Right kidney (tissue), 9 donors: Measurements from ENCODE around the gene ATF2.

Source experiments
- DNase-seq: peaks from one replicate; pipeline ENCODE4 v3.0.0-alpha.2; 2016
- long read RNA-seq, 8 donors: transcript quantifications; one replicate each; lab custom pipeline, GENCODE V29; 2026

ATF2 gene, protein sequence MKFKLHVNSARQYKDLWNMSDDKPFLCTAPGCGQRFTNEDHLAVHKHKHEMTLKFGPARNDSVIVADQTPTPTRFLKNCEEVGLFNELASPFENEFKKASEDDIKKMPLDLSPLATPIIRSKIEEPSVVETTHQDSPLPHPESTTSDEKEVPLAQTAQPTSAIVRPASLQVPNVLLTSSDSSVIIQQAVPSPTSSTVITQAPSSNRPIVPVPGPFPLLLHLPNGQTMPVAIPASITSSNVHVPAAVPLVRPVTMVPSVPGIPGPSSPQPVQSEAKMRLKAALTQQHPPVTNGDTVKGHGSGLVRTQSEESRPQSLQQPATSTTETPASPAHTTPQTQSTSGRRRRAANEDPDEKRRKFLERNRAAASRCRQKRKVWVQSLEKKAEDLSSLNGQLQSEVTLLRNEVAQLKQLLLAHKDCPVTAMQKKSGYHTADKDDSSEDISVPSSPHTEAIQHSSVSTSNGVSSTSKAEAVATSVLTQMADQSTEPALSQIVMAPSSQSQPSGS
- long read RNA-seq, donor 1, full-length matches to known transcripts = 5 of 5 reads
- long read RNA-seq, donor 1, partial matches to known transcripts = 0 of 5 reads
- long read RNA-seq, donor 1, other reads (novel, unspliced or antisense) = 0 of 5 reads
- long read RNA-seq, donor 2, full-length matches to known transcripts = 3 of 3 reads
- long read RNA-seq, donor 2, partial matches to known transcripts = 0 of 3 reads
- long read RNA-seq, donor 2, other reads (novel, unspliced or antisense) = 0 of 3 reads
- long read RNA-seq, donor 3, full-length matches to known transcripts = 5 of 5 reads
- long read RNA-seq, donor 3, partial matches to known transcripts = 0 of 5 reads
- long read RNA-seq, donor 3, other reads (novel, unspliced or antisense) = 0 of 5 reads
- long read RNA-seq, donor 4, full-length matches to known transcripts = 5 of 5 reads
- long read RNA-seq, donor 4, partial matches to known transcripts = 0 of 5 reads
- long read RNA-seq, donor 4, other reads (novel, unspliced or antisense) = 0 of 5 reads
- long read RNA-seq, donor 5, full-length matches to known transcripts = 5 of 5 reads
- long read RNA-seq, donor 5, partial matches to known transcripts = 0 of 5 reads
- long read RNA-seq, donor 5, other reads (novel, unspliced or antisense) = 0 of 5 reads
- long read RNA-seq, donor 6, full-length matches to known transcripts = 3 of 3 reads
- long read RNA-seq, donor 6, partial matches to known transcripts = 0 of 3 reads
- long read RNA-seq, donor 6, other reads (novel, unspliced or antisense) = 0 of 3 reads
- long read RNA-seq, donor 7, full-length matches to known transcripts = 4 of 4 reads
- long read RNA-seq, donor 7, partial matches to known transcripts = 0 of 4 reads
- long read RNA-seq, donor 7, other reads (novel, unspliced or antisense) = 0 of 4 reads
- long read RNA-seq, donor 8, full-length matches to known transcripts = 10 of 10 reads
- long read RNA-seq, donor 8, partial matches to known transcripts = 0 of 10 reads
- long read RNA-seq, donor 8, other reads (novel, unspliced or antisense) = 0 of 10 reads

DNA sequence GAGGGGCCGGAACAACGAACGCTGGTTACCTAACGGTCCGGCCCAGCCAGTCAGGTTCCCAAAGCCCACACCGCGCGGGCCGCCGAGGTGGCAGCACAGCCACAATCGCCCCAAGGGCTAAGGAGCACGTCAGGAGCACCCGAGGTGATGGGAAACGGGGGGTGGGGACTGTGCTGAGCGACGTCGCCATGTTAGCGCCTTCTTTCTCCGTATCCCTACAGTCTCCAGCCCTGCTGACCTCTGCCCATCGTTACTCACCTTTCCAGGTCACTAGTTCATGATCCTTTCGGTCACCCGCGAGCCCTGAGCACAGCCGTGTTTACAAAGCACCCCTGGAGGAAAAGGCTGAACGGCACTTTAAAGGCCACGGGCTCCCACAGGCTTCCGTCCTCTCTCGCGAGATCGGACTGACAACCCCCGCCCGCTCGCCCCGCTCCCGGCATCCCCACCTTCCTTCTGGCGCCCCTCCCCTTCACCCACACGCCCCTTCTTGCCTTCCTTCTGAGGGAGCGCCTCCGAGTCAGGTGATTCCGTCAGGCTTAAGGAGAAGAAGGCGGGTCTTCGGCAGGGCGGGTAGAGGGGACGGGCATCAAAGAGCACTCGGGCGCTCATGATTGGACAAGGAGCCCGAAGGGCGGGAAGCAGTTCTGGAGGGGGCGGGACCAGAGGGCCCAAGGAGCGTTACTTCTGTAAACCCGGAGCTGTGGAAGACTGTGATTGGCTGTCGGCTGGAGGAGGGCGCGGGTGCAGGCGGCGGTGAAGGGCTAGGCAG lies at the start of gene ATF2:
TSS of gene ATF2 (minus strand) at position 412 of the 772 bp plus-strand sequence. CDS start 31,760 bp downstream, outside the sequence.
- DNase-seq = peak; percentile 94

DNA sequence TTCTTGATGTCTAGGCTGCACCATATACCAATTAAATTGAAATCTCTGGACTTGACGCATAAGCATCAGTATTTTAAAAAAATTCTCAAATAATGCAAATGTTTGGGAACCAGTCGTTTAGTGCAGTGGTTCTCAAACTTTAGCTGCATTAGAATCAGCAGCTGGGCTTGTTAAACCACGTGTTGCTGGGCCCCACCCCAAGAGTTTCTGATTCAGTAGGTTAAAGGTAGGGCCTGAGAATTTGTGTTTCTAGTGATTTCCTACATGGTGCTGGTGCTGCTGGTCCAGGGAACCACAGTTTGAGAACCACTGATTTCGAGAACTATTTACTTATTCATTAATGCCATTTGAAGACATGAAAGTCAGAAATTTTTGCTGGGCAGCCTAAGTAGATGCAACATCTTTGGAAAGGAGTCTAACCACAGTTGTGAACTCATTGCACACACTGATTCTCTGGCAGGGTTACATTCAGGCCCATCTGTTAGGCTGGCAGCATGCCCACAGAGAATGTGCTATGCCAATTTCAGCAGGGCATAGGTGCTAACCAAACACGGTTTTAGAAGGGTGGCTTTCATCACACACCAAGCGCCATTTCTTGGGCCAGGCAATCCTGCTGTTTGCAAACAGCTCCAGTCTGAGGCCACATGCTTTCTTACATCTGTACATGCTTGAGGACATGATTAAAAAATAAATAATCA lies 39.9 kb upstream of the ATF2 start:
- DNase-seq = no peak

DNA sequence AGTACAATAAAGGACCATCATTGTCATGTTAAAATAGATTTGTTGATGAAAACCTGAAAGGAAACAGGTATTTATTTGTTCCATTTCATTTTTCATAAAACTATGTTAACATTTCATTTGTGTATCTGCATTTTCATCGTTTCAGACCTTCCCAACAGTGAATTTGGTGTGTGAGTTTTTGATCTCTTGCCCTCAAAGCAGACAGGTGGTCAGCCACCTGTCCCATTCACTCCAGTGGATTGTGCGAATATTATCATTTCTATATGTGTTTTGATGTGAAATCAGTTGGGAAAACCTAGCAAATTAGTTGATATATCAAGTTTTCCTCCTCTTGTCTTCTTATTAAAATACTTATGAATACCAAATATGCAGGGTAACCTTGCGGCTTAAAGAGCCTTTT lies 38.9 kb upstream of the ATF2 start:
- no peak for DNase-seq

DNA sequence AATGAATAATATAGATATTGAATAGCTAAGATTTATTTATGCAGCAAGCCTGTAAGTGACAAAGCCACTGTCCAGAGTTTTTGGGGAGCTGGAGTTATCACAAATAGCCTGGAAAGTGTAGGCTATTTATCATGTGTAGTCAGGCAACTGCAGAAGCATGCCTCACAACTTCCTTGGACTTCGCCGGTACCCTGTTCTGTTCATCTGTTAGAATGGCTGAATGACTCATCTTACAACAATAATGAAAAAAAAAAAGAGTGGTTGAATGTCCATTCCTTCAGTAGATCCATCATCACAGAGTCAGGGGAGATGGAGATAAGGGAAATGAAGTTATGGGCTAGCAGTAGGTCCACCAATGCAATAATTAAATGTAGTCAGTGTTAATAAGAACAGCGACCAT lies 37.5 kb upstream of the ATF2 start:
- DNase-seq = no peak

DNA sequence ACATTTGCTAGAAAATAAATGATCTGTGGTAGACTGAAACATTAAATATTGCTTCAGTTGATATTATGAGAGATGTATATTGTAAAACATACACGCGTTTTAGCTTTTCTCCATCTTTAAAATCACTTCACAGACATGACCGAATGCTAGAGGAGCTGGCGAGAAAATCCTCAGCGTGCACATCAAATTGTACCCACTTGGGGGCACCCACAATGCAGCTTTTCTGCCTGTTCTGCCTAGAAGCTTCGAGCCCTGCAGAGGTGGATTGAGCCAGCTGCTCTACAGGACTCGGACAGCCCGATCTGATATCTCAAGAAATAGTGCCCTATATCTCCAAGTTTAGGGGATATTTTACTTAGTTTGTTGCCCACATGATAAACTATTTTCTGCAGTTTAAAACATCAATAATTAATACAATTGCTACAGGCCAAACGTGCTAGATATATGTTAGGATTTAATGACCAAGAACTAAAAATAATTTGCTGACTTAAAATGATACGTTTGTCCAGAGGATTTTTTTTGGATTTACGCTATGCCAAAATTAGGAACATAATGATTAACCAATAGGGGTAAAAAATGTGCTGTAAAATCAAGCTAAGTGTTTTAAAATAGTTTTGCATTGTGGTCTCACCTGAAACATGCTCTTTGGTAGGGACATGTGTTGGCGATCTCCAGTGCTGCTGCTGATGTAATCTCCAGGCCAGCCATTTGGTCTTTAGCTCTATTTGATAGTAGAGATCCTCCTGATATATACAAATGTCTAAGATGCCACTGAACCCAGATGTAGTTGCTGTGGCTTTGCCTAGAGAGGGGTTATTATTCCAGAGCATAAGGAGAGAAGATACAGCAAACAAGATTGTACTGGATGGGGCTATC lies 35.9 kb upstream of the ATF2 start:
- peak; percentile 24 for DNase-seq

DNA sequence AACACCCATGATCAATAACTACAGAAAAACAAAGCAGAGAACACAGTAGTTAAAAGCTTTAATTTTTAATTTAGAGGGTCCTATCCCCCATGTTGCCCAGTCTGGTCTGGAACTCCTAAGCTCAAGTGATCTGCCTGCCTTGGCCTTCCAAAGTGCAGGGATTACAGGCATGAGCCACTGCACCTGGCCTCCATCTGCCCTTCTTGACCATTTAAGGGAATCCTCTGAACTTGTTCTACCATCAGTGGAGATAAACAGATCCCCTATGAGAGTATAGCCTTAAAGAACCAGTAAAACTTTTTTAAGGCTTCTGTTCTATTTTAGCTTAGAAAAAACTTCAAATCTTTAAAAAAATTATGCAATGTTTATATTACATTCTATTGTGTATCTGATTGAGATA lies 27.0 kb upstream of the ATF2 start:
- no peak for DNase-seq

DNA sequence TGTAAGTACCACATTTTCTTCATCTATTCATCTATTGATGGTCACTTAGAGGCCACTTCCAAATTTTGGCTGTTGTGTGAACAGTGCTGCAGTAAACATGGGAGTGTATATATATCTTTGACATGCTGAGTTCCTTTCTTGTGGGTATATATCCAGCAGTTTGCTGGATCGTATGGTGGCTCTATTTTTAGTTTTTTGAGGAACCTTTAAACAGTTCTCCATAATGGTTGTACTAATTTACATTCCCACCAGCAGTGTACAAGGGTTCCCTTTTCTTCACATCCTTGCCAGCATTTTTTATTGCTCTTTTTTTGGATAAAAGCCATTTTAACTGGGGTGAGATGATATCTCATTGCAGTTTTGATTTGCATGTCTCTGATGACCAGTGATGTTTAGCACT lies 20.8 kb upstream of the ATF2 start:
- no peak for DNase-seq

DNA sequence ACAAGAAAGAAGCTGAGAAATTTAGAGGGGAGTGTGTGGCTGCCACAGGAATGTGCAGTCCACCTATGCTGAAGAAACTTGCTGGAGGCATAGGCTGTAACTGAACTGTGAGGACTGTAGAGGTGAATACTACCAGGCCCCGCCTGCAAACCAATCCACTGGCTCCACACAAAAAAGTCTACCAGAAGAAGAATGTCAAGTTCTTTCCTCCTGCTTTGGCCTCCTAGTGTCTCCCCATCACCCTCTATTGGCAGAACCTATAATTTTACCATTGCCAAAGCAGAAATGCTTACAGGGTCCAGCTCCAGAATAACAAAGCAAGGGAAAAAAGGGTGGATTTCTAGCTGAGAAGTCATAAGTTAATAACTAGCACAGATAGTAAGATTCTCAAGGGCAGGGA lies 19.4 kb upstream of the ATF2 start:
- DNase-seq = no peak

DNA sequence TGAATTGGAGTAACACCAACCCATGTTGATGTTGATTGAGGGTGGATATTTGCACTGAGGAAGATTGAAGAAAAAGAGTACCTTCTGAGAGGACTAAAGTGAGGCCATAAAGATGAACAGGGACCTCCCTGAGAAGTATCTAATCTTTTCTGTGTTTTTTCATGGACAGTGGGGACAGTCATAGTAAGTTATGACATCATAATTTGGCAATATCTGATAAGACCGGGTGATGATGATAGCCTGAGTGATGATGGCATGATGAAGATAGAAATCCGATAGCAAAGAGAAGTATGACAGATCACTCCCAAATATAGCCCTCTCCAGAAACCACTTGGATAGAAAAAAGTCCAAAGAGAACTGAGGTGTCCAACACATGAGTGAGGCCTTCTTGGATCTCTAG lies 15.7 kb upstream of the ATF2 start:
- DNase-seq = no peak

DNA sequence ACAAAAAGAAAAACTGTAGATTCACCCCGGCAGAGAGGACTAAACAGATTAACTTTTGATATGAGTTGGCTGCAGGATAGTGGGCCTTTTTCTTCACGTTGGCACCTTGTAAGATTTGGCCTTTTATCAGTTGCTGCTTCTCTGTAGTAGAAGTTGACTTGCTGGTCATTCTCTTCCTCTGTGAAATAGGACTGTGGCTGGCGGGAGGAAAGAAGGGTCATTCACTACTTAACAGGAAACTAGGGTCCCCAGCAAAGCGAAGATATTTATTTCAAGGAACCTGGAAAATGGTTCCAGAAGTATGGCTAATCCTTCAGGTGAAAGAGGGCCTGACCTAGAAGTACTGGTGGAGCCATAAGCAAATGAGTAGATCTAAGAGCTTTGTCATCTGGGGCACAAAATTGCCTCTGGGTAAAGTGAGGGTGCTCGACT lies 13.9 kb upstream of the ATF2 start:
- DNase-seq = no peak

DNA sequence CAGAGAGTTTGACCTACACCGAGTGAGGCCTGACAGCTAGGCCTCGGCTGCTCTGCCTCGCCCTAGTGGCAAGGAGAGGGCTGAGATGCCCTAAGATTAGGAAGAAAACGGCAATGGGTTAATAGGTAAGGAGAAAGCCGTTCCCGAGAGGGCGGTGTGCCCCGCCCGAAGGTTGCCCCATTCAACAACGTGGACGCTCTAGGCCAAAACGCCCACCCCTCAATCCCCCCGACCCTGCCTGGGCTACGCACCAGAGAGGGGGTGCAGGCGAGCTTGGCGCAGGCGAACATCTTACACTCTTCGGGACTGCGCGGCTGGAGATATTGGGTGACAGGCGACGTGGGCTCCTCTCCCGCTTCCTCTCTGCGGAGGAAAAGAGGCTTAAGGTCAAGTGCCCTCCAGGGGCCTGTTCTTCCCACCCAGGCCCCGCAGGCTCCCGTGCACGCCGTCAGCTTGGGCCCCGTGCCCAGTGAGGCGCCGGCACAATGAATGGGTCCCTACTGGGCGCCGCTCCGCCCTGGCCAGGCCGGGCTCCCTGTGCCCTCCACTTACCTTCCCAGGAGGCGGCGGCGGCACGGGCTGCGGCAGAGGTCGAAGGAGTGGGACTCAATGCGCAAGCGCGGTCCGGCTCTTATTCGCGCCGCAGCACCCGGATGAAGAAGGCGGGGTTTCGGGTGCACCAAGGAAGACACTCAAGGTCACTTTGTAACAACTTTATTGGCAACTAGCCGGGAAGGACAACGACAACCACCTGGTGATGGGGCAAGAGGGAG lies 13.3 kb upstream of the ATF2 start, which contains the start of gene ATP5MC3:
TSS of gene ATP5MC3 (minus strand) at position 607 of the 773 bp plus-strand sequence. CDS start at position 290, 317 bp downstream.
- peak; percentile 93 for DNase-seq

DNA sequence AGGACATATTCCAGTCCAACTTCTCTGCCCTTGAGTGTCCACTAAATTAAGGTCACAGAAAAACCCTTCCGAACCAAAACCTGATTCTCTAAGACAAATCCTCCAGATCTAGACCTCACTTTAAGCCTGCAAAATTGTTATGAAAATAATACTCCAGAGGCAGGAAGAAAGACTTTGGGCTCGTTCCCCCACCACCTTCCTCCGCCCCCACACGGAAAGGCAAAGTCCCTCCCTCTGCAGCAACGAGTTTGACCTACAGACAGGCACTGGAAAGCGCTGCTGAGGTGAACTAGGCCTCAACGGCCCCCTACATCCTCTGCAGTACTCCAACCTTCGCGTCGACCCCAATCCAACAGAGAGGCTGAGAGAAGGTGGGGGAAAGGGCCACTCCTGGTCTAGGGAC lies 12.7 kb upstream of the ATF2 start:
- no peak for DNase-seq

DNA sequence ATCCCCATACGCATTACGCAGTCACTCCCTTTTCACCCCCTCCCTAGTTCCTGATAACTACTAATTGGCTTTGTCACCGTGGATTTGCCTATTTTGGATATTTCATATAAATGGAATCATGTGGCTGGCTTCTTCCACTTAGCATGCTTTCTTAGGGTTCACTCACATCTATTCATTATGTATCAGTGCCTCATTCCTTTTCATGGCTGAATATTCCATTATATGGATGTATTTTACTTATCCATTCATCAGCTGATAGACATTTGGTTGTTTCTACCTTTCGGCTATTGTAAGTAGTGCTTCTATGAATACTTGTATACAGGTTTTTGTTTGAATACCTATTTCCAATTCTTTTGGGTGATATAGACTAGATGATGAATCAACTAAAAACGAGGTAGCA lies 8.6 kb upstream of the ATF2 start:
- DNase-seq = no peak

DNA sequence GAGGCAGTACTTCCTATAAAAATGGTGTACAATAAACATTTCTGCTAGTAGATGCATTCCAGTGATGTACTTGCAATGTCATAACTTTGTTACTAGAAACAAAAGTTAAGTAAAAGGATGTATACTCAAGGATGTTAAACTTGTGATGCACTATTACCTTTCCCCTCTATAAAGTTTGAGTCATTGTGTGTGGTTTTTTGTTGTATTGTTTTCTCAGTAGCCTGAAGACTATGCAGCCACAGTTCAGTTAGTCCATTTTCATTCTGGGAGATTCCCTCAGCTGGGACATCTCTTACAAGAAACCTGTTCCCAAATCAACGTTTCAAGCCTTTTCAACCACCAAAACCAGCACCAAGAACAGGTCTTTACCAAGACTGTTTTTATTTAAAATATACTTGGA lies 7.9 kb upstream of the ATF2 start:
- no peak for DNase-seq

DNA sequence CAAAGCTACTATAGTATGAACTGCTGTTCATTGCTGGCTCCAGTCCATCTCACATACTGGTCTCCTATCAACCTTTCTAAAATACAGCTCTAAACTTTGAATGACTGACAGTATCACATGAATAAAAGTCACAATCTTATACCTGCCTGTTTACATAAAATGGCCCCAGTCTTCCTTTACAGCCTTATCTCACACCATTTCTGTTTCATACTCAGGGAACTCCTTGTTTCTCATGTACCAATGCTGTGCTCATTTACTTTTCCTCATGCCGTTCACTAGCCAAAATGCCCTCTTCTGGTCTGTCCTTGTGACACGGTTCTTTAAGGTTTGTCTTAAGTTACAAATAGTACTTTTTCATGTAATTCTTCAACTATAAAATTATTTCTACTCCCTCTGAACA lies 7.3 kb upstream of the ATF2 start:
- no peak for DNase-seq

DNA sequence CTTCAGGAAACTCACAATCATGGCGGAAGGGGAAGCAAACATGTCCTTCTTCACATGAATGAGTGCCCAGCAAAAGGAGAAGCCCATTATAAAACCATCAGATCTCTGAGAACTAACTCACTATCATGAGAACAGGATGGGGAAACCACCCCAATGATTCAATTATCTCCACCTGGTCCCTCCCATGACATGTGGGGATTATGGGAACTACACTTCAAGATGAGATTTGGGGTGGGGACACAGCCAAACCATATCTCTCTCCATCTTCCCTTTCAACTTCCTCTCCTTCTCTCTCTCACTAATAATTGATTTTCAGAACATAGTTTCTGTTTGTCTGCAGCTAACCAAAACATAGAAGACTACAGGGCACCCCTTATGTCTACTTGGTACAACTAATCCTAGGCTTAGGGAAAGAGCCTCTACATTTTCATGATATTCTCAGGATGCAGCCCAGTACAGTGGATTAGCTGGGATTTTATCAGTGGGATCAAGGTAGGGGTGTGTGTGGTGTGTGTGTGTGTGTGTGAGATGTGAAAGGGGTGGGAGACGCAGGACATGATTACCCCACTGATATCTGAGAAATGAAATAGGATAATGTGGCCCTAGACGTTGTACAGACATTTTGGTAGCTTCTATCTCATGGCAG lies 2.8 kb upstream of the ATF2 start:
- DNase-seq = no peak

DNA sequence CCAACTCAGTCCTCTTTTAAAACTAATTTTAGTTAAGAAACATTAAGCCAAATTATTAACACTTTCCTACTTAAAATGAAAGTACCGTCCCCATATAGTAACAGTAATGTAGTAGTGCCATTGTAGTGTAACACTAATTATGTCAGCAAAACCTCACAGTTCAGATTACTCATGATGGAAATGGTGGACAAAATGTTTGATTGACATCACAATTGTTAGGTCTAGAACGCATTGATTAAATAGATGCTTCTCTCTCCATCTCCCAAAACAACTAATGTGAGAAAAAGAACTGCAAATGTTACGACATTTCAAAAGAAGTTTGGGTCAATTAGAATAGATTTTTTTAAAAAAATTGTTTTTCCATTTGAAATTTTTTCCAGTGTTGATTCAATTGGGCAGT lies 1.2 kb upstream of the ATF2 start:
- DNase-seq = no peak

DNA sequence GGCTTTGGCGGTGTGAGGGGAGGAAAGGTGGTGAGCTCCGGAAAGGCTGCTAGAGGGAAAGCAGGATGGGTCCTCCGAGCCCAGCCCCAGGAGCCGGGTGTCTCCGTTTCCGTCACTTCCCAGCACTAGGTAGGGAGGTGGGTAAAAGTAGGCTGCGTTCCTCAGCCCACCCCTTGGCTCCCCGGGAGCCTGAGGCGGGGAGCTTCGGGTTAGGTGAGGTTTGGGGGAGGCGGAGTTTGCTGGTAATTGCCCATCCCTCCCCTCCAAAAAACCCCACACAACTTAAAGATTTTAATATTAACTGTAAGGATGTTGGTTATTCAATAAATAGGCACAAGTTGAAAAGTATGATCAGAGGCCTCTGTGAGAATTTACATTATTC lies 552 bp upstream of the ATF2 start:
- no peak for DNase-seq
